ENCODE measurements around the gene TOR1B.
"Not testable (repeated sequence)": the region's sequence is repeated elsewhere in the genome, so short reads cannot be mapped to it uniquely, and the experiment has no call there.

TOR1B gene, protein sequence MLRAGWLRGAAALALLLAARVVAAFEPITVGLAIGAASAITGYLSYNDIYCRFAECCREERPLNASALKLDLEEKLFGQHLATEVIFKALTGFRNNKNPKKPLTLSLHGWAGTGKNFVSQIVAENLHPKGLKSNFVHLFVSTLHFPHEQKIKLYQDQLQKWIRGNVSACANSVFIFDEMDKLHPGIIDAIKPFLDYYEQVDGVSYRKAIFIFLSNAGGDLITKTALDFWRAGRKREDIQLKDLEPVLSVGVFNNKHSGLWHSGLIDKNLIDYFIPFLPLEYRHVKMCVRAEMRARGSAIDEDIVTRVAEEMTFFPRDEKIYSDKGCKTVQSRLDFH

DNA sequence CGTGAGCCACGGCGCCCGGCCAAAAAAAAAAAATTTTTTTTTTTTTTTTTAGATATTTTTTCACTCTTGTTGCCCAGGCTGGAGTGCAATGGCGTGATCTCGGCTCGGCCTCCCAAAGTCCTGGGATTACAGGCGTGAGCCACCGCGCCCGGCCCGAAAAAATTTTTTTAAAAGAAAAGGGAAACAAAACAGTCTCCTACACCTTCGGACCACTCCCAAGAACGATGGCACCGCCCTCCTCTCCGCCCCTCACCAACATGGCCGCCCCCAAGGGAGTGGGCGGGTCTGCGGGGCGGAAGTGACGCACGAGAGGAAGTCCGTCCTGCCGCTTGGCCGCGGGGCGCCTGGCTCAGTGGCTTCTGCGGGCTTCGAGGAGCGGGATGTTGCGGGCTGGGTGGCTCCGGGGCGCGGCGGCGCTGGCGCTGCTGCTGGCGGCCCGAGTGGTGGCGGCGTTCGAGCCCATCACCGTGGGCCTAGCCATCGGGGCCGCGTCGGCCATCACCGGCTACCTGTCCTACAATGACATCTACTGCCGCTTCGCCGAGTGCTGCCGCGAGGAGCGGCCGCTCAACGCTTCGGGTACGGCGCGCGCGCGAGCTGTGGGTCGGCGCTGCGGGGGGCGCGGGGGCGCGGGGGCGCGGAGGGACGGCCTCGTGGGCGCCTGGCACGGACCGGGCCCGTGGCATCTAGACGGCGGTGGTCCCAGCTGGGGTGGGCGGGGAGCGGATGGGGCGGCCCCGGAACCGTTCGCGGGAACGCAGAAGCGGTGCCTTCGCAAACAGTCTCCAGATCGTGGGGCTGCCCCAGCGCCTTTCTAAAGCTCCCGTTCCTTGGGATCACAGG, at the start of gene TOR1B:
Gene TOR1B (plus strand): TSS at position 352 of the 843 bp plus-strand sequence. CDS start 29 bp downstream, at position 381.
- DNase-seq = peak; percentile 80

DNA sequence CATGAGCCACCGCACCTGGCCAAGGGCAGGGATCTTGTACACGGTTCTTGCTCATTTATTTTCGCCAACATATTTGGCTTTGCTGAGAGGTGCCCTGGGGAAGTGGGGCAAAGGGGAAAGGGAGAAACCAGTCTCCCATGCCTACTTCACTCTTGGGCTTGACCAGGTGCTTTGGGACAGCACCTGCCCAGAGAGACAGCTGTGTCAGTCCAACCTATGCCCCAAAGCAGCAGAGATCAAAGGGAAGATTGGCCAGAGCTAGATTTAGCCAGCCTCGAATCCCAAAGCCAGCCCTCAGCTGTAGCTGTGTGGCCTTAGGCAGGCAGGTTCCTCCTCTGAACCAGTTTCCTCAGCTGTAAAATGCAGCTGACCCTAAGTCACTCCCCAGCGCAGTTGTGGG, 47.8 kb upstream of the TOR1B start:
- DNase-seq = no peak

DNA sequence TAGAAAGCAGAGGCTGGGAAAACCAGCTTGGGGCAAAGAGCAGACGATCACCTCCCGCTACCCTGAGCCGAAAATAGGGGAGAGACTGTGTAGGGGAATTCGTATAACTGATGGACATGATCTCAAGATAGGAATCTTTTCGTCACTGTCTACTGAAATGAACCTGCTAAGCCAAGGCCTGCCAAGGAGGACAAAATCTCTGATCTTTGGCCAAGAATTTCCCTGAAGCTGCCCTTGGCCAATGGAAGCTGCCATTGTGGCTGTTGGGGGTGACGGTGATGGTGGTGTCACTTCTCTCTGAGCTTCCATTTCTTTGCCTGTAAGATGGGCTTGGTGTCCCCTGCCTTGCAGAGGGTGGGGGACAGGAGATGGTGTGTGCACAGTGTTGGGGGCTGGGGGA, 46.8 kb upstream of the TOR1B start:
- no peak for DNase-seq

DNA sequence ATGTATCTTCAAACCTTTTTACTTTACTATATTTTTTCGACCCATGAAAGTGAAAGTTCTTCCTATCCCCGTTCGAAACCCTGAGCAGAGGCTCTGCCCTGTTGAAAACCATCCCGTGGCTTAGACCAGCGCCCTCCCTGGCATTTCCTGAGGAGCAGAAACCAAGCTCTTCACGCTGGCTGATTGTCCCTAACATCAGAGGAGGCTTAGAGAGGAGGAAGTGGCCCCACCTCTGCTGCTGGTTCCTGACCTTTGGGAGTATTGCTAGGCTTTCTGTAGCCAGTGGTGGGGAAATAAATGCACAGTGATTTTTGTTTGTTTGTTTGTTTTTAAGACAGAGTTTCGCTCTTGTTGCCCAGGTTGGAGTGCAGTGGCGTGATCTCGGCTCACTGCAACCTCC, 45.9 kb upstream of the TOR1B start:
- no peak for DNase-seq

DNA sequence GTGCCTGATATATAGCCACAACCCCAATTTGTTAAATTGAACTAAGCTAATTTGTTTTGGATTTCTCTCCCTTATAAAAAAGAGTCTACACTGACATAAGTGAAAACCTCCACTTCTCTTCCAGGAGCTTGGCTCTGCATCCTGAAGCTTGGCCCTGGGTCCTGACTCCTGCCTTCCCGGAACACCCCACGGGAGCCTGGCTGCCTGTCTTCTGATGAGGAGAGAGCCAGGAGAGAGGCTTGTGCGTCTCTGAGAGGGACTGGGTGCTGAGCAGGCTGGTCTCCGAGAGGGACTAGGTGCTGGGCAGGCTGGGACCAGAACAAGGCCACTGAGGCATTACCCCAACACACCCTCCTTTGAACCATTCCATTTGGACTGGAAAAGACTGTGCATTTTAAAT, 43.7 kb upstream of the TOR1B start:
- no peak for DNase-seq

DNA sequence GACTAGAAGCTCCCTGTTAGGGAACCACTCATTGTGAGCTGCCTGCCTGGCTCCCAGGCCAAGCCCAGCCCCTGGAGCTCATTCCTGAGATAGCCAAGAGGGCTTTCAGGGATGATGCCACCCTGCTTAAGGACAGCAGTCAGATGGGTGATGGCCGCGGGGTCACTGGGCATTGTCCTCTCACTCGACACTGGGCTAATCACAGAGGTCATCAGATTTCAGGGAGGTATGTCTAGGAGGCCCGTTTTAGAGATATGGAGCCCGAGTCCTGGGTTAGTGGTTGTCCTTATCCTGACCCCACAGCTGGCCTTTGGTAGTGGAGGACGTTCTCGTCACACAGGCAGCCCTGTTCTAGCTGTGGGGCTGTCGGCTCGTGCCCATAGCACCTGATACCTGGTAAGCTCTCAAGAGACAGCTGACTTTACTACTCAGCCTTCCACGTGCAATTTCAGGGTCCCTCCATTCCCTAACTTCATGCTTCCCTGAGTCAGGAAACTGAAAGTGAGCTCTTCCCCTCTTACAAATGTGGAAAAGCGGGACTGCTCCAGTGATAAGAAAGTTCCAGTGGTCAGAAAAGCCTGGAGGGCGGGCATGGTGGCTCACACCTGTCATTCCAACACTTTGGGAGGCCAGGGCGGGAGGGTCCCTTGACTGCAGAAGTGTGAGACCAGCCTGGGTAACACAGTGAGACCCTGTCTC, 43.0 kb upstream of the TOR1B start:
- DNase-seq = no peak

DNA sequence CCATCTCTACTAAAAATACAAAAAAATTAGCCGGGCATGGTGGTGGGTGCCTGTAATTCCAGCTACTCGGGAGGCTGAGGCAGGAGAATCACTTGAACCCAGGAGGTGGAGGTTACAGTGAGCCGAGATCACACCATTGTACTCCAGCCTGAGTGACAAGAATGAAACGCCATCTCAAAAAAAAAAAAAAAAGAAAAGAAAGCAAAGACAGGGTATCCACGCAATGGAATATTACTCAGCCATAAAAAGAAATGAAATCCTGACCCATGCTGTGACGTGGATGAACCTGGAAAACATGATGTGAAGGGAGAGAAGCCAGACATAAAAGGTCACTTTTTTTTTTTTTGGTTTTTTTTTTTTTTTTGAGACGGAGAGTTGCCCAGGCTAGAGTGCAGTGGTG, 42.2 kb upstream of the TOR1B start:
- DNase-seq = not testable (repeated sequence)

DNA sequence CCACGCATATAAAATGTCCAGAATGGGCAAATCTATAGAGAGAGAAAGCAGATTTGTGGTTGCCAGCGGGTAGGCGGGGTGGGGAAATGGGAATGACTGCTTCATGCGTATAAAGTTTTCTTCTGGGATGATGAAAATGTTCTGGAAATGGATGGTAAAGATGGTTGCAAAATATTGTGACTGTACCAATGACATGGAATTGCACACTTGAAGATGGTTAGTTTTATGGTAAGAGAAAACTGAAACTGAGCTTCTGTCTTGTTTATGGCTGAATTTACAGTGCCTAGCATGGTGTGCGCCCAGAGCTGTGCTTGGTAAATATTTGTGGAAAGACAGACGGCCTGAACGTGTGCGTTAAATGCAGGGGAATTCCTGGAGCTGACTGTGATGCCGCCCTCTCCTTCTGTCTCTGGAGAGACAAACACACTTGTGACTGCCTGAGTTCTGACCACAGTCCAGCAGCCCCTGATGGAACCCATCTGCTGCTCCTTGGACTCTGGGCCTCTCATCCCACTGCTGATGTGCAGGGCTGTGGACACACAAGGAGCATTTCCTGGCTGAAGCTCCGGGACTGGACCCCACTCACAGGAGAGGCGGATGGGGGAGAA, 41.6 kb upstream of the TOR1B start:
- no peak for DNase-seq

DNA sequence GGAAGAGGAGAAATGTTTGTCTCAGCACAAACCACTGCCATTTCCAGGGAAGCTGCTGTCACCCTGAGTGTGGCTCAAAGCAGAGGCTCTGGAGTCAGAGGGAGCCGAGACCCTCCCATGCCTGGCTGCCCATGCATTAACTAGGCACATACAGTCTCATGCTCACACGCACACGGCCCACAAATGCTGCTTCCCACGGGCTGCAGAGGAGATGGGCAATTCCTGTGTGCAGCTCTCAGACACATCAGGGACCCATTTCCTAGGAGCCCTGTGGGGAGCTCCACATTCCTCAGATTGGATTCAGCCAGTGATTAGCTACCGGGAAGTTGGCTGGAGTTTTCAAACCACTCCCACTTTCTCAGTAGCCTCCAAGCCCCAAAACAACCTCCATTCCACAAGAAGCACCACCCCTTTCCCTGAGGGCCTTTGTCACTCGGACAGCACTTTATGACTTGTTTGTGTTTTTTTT, 41.0 kb upstream of the TOR1B start:
- DNase-seq = no peak

DNA sequence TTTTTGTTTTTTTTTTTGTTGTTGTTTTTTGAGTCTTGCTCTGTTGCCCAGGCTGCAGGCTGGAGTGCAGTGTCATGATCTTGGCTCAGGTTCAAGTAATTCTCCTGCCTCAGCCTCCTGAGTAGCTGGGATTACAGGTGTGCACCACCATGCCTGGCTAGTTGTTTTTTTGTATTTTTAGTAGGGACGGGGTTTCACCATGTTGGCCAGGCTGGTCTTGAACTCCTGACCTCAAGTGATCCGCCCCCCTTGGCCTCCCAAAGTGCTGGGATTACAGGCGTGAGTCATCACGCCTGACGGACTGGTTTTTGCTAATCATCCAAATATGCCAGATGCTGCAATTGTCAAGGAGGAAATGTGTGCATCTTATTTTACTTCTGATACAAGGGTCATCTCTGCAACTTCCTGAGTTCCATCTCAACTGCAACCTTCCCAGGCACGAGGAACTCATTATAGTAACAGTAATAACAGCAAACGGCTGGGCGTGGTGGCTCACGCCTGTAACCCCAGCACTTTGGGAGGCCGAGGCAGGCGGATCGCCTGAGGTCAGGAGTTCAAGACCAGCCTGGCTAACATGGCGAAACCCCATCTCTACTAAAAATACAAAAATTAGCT, 40.5 kb upstream of the TOR1B start:
- DNase-seq = not testable (repeated sequence)

DNA sequence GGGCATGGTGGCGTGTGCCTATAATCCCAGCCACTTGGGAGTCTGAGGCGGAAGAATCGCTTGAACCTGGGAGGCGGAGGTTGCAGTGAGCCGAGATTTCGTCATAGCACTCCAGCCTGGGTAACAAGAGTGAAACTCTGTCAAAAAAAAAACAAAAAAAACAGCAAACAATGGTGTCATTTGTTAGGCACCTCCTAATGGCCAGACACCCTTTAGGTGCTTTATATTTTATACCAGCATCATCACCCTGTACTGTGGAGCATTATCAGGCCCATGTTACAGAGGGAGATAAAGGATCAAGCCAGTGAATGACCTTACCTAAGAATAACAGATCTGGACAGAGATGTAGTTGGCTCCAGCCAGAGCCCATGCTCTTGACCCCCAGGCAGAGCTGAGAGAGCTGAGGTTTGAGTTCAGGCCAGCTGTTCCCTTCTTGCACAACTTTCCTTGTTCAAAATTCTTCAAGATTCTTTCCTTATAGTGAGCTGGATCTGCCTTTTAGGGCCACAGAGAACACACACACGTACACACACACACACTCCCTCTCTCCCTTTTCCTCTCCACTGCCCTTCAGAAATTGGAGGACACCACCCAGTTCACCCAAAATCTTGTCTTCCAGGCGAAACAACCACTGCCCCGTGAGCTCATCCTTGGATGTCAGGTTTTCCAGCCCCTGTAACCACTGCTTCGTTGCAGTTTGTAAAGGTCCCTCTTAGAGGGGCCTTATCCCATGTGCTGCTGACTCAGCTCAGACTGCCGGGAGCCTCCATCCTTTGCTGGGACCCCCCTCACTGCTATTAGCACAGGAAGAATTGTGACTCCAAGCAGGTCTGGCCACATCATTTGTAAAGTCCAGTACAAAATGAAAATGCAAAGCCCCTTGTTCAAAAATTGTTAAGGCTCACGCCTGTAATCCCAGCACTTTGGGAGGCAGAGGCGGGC, 39.7 kb upstream of the TOR1B start:
- no peak for DNase-seq

DNA sequence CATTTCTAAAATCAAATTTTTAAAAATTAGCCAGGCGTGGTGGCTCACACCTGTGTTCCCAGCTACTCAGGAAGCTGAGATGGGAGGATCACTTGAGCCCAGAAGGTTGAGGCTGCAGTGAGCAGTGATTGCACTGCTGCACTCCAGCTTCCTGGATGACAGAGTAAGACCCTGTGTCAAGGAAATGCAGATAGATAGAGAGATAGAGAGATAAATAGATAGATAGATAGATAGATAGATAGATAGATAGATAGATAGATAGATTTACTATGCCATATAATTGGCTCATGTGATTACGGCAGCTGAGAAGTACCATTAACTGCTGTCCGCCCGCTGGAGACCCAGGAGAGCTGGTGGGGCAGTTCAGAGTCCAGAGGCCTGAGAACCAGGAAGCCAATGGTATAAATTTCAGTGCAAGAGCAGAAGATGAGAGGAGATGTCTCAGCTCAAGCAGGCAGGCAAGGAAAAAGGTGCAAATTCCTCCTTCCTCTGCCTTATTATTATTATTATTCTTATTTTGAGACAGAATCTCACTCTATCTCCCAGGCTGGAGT, 37.1 kb upstream of the TOR1B start:
- no peak for DNase-seq

DNA sequence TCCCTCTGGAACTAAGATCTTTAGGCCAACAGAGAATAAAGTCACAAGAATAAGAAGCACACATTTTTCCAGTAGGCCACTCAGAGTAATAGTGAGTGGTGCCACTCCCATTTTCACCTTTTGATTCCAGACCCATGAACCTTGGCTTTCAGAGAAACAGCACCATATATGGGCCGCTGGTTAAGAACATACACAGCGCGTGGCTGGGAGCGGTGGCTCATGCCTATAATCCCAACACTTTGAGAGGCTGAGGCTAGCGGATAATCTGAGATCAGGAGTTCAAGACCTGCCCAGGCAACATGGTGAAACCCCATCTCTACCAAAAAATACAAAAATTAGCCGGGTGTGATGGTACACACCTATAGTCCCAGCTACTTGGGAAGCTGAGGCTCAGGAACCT, 34.5 kb upstream of the TOR1B start:
- no peak for DNase-seq

DNA sequence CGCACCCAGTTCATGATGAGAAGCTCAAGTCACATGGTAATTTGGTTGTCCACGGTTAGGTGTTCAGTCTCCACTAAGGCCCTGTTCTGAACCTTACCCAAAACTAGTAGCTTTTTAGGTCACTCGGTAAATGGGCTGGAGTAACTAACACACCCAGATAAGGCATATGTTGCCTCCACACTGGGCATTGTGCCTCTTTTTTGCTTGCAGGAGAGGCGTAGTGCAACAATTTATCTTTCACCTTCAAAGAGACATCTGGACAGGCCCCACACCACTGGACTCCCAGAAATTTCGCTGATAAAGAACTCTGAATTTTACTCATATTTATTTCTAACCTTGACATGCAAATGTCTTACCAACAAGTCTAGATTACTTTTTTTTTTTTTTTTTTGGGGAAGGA, 33.3 kb upstream of the TOR1B start:
- no peak for DNase-seq

DNA sequence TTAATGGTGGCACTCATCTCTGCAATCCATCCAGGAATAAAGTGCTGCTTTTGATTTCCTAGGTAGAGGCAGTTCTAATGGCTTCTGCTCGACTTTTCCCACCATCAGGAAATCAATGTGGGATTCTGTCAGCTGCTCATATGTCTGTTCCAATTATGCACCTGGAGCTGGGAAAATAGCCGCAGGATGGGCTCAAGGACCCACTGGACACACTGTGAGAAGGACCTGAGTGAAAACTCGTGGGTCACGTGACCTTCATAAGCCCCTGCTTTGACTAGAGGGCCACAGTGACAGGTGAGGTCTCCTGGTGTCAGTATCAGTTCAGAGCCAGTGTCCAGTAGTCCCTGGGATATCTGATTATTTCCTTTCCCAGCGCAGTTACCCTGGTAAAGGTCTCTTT, 32.2 kb upstream of the TOR1B start:
- no peak for DNase-seq

DNA sequence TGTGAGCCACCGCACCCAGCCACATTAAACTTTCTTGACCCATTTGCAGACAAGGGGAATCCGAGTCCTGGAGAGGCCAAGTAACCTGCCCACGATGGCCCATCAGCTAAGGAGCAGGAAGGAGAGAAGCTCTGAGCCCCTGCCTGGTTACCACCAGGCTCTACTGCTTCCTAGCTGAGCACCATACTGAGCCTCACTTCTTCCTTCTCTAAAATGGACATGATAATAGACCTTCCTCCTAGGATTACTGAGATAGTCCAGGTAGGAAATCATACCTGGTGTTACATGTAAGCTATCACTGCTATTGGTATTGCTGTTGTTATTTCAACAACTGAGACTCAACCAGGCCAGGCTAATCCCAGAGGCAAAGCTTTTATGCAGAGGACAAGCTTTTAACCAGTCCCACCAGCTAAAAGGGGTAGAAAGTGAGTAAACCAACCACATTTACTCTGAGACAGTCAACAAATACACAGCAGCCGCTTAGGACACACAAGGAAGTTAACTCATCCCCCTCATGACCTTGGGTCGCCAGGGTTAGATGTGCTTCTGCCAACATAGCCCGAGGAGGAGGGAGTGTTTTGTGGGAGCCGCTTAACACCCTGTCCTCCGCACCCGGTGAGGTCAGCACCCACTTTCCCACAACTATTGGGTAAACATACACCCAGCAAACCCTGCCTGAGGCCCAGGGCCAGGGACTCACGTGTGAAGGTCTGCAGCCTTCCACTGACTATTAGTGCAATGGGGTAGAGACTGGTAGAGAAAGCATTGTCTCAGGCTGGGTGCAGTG, 29.5 kb upstream of the TOR1B start:
- no peak for DNase-seq

DNA sequence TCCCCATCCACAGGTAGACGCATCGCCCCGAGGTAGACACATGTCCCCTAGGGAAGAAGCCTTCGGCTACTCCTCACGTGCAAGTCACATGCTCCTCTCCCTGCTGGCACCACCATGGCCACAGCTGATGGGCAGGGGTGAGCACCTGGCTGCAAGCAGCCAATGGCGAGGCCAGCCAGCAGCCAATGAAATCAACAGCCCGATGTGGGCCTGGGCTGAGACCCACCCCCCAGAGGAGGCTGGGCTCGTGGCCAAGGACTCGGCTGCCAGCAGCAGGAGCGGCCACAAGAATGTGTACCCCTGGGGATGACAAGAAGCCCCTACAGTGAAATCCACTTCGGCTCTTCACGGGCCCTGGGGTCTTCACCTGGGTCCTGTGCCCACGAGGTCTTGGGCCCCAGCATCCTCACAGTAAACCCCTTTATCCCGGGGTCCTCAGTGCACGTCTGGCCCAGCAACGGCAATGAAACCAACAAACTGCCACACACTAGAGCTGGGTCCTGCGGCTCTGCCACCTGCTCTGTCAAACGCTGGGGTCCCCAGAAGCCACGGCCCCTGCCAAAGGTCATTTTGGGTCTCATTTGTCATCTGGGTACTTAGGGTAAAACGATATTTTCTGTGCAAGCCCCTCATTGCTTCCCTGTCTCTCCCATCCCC, 28.1 kb upstream of the TOR1B start:
- DNase-seq = no peak

DNA sequence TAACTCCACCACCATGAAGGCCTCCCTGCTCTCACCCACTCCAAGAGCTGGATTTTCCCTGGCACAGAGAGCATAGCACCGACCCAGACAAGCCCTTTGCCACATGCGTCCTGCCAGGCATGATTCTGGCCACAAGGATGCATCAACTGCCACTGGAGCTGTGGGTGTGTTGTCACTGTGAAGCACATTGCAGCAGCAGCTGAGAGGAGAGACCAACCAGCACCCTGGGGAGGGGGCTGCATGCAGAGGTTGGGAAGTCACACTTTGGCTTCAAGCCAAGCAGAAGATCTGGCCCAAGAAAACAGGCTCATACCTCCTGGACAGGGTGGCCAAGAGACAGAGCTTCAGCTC, 27.6 kb upstream of the TOR1B start:
- DNase-seq = no peak

DNA sequence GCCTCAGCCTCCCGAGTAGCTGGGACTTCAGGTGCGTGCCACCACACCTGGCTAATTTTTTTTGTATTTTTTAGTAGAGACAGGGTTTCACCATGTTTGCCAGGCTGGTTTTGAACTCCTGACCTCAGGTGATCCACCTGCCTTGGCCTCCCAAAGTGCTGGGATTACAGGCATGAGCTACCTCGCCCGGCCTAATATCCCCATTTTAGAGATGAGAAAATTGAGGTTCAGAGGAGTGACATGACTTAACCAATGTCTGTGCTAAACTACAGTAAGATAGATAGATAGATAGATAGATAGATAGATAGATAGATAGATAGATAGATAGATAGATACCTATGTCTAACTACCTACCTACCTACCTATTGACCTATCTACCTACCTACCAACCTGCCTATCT, 26.9 kb upstream of the TOR1B start:
- not testable (repeated sequence) for DNase-seq

DNA sequence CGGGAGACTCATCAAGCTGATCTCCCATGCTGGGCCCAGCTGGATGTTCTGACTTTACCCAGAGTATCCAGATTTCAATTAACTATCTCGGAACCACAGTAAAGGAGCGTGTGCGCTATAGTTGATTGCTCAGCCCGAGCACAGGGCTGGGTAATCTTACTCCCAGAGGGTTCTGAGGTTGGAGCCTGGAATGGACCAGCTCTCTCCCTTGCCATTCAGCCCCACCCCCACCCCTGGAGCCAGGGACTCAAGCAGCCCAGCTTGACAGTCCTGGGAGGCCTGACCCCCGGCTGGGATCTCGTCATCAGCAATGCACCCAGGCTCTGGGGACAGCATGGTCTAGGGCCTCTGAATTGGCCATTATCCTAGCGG, 26.4 kb upstream of the TOR1B start:
- DNase-seq = no peak

Measured in NCI-H1694 treated with DMSO at 0.1 percent for 48 hours (cell line).